ENCODE results near the gene WDFY3.

DNA sequence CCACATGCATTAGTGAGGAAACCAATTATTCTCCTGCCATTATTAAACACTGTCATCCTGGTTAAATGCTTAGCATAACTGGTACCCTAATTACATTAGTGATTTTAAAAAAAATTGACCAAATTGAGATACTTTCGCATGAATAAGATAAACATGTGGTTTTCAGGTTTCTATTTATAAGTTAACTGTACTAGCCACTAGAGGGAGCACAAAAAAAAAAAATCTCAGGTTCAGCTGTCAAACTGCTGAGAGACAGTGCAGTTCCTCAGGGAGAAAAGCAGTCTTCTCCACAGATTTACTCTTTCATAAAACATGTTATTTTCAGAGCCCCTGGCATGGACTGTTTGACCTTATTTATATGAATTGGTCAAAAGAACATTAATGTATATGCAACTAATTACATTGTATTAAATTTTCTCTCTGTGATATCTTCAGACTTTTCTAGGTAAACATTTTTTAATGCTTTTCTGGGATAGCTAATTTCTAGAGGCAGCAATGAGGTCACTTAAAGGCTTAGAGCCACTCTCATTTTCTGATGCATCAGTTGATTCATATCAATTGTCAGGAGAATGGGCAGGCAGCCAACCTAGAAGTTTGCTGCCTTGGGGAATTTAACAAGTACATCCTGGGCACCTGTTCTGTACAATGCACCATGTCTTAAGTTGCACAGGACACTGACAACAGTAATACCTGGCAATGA lies 216.1 kb downstream of the WDFY3 start:
- TF ChIP-seq, protein P1, sequence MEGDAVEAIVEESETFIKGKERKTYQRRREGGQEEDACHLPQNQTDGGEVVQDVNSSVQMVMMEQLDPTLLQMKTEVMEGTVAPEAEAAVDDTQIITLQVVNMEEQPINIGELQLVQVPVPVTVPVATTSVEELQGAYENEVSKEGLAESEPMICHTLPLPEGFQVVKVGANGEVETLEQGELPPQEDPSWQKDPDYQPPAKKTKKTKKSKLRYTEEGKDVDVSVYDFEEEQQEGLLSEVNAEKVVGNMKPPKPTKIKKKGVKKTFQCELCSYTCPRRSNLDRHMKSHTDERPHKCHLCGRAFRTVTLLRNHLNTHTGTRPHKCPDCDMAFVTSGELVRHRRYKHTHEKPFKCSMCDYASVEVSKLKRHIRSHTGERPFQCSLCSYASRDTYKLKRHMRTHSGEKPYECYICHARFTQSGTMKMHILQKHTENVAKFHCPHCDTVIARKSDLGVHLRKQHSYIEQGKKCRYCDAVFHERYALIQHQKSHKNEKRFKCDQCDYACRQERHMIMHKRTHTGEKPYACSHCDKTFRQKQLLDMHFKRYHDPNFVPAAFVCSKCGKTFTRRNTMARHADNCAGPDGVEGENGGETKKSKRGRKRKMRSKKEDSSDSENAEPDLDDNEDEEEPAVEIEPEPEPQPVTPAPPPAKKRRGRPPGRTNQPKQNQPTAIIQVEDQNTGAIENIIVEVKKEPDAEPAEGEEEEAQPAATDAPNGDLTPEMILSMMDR (IDR thresholded peaks at IDR 0.05), result peak; percentile 29 to 62 (median 33)
- TF ChIP-seq EP300 (IDR thresholded peaks at IDR 0.05), result no peak

Data from sigmoid colon (tissue), 4 donors.